ENCODE data around the gene TBC1D2B.

TBC1D2B gene

DNA sequence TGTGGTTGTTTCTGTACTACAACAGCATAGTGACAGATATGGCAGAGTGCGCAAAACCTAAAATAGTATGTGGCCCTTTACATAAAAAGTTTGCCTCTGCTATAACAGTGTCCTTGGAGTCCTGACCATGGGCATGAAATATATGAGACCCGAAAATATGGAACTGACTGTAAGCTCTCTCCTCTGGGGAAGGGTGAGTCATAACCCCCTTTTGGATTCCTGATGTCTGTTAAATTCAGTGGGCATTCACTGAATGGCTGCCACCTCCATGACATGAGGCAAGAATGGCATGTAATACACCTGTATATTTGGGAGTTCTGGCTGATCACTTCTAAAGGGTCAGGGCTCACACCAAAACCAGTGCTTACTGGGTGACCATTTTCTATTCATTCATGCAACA lies 6.1 kb downstream of the TBC1D2B start:
- DNase-seq: no peak

DNA sequence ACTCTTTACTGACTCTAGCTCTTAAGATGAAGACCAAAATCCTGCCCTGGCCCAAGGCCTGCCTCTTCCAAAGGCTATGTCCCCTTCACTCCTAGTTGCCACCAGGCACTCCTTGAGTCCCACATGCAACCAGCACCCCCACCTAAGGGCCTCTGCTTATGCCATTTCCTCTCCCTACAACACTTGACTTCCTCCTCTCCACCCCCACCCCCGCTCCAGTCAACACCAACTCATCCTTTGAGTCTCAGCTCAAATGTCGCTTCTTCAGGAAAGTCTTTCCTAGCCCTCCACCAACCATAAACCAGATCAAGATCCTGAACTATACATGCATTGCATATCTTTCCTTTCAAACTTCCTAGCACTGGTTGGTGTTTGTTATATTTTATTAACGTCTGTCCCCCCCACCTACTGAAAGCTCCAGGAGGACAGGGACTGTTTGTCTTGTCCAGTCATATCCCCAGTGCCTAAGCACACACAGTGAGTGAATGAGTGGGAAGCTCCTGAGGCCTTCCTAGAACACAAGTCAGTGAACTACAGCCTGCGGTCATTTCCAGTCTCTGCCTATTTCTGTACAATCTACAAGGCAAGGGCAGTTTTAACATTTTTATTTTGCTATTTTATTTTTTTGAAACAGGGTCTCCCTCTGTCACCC lies 7.3 kb downstream of the TBC1D2B start:
- peak; percentile 51 for DNase-seq

DNA sequence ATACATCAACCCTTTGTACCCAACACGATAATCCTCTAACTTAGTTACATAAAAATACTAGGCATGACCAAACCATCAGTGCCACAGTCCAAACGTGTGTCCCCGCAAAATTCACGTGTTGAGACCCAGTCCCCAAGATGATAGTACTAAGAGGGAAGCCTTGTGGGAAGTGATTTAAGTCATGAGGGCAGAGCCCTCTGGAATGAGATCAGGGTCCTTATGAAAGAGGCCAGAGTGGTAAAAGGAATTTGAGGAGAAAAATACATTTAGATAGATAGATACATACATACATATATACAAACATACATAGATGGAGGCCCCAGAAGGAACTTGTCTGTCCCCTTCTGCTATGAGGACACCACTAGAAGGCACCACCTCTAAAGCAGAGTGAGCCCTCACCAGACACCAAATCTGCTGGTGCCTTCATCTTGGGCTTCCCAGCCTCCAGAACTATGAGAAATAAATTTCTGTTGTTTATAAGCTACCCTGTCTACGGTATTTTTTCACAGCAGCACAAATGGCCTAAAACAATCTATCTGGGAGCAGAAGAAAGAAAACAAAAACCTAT lies 8.0 kb downstream of the TBC1D2B start:
- no peak for DNase-seq

DNA sequence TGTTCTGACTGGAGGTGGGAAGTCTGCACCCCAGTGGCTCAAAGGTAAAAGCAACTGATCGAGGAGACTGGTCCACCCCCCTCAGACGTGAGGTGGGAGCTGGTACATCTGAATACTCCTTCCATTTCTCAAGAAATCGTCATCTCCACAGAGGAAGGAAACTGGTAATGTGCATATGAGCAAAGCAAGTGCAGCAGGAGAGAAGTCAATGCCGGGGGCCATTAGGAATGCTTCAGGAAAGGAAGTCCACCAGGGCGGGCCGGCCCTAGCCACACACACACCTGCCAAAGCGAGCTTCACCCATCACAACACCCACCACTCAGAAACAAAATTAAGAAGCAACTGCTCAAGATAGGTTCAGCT lies 8.5 kb downstream of the TBC1D2B start:
- DNase-seq: no peak

DNA sequence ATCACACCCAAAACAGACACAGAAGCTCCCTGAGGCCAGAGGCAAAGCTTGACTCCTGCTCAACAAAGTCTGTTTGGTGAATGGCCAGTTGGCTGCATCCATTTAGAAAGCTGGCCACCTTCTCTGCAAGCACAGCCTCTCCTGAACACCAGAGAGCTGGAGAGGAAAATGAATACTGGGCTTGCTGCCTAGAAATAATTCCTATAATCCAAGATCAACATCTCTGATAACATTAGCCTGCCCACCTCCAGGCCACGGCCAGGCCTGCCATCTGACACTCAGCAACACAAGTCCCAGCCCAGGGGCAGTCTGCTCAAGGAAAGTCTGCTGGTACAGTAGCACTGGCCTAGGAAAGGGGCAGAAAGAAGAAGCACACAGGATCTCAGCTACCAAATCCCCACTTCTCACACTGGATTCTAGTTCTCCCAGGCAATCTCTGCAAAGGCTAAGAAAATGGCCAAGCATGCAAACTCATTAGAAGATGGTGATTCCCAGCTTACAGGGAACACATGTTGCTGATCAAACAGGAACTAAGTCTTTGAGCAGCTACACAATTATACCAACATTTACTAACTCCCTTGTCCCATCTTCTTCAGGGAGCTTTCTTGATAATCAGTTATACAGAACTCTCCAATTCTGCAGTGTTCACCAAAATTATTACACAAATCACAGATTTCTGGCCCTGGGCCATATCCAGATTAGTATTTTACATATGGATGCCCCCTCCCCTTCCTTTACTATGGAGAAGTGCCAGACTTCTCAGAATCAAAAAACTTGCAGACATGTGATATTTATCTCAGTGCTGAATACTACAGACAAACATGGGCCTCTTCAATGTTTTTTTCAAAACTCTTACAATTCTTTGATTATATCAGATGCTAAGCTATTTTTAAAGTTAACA lies 9.9 kb downstream of the TBC1D2B start:
- no peak for DNase-seq

DNA sequence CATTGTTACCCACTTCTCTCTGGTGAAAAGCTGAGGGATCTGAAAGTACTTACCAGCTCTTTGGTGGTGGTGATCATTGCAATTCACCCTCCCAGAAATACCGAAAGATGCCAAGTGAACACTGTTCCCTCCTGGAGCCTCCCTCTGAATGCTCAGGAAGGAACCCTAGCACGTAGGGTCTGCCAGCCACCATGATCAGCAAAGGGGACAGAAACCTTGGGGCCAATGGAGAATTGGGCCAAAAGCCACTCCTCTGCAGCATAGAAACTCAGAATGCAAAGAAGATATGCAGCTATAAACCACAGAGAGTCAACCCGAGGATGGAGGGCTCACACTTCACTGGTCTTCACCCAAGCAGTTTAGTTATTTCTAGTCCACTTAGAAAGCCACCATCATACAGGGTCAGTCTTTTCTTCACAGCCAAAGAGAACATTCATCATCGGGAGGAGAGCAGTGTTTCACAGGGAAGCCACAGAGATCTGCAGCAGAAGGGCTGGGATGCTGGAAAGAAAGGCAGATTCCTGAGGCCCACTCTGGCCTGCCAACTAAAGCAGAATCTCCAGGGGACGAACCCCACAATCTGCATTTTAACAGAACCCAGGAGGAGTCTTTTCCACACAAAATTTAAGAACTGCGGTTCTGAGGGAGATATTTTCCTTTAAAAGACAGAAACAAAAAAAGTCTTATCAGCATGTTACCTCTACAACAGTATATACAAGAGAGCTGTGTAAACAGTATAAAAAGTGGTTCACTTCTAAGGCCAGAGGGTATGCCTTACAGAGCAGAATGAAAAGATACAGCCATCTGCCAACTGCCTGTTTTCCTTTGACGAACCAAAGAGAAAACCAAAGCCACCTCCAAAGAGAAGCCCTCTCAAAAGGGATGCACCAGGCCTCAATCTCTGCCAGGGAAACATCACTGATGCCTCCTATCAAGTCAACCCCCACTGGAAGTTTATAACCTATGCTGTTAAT lies 11.3 kb downstream of the TBC1D2B start:
- DNase-seq: no peak

DNA sequence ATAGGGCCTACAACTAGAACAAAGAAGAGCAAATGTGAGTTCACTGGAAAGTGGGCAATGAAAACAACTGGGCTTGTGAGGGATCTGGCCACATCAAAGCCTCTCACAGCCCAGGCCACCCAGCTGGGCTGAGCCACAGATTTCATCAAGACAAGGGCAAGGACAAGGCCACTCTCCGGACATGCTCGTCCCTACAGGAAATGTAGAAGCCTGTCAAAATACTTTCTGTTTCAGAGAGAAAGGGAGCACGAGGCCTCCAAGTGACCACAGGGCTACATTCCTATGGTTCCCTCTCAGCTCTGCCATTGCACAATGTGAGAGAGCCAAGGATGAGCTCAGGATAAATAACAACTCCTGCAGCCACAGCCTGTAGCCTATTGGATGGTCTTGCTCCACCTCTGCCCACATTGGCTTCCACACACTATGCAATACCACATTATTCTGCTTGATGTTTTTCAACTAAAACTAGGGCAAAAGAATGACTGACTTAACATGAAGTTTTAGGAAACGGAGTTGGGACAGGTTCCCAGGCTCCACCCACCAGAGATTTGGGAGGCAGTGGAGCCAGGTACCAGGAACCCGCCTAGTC lies 12.1 kb downstream of the TBC1D2B start:
- no peak for DNase-seq

DNA sequence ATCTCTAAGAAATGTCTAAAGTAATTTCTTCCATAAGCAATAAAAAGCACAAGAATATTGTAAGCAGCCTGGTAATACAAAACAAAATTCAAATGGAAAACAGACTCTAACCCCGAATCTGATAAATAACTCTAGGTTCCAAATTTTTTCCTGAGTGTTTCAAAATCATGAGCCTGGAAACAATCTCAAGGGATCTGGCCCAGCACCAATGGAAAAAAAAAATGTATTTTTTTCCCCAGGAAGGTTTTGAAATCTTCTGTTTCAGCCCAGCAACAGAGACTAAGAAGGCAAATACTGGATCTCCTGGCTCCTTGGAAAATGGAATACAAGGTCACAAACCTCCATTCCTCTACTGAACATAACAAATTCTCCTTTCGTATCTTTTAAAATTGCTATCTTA lies 13.0 kb downstream of the TBC1D2B start:
- no peak for DNase-seq

DNA sequence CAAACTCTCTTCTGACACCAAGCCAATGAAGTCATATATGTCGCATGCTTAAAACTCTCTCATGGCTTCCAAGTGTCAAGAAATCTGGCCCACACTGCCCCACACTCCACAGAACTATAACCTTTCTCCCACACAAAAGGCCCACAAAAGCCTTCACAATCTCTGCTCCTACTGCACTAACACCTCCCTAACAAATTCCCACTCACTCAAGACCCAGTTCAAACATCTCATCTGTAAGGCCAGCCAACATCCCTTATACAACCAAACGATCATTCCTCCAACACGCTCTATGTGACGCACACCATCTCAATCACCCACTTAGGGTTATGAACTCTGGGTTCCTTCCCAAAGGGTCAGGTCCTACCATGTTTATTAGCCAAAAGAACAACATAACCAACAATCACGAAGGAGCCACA lies 13.5 kb downstream of the TBC1D2B start:
- no peak for DNase-seq

DNA sequence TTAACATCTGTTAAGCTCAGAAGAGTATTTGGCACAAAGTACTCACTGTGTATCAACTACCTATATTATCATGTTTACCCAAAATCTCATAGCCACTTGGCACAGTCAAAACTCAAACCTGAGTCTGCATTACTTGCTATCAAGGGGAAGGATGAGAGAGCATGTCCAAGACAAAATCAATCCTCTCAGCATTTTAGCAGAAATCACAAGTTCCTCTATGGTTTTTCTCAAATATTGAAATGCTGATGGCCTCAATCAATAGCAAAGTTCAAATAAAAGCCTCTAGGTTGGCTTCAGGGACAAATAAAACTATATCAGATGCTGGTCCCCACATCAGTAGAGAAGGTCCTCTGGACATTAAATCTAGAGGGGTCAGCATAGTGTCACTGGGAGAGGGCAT lies 14.3 kb downstream of the TBC1D2B start:
- DNase-seq: no peak

DNA sequence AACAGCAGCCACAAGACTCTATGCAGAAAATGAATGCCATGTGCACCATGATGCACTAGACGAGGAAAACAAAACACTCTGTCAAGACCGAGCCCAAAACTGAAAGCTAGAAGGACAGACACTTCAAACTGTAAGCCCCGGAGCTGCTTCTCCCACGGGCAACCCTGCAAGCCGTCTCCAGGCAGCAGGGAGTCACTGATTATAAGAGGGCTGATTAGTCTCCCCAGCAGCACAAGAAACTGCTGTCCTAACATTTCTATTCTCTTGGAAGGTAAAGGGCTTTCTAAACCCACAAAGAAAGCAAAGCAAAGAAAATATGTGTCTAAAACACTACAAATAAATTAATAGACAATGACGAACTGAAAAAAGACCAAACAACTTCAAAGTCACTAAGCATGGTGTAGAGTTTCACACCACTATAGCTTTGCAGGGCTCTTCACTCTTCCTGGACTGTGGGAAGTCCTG lies 15.5 kb downstream of the TBC1D2B start:
- peak; percentile 30 for DNase-seq

DNA sequence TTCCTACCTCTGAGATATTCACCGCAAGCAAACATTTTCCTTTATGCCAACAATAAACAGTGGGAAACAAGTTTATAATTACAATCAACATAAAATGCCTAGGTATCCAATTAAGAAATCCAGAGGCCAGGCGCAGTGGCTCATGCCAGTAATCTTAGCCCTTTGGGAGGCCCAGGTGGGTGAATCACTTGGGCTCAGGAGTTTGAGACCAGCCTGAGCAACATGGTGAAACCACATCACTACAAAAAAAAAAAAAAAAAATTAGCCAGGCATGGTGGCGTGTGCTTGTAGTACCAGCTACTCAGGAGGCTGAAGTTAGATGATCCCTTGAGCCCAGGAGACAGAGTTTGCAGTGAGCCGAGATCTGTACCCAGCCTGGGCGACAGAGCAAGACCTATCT lies 17.3 kb downstream of the TBC1D2B start:
- no peak for DNase-seq

DNA sequence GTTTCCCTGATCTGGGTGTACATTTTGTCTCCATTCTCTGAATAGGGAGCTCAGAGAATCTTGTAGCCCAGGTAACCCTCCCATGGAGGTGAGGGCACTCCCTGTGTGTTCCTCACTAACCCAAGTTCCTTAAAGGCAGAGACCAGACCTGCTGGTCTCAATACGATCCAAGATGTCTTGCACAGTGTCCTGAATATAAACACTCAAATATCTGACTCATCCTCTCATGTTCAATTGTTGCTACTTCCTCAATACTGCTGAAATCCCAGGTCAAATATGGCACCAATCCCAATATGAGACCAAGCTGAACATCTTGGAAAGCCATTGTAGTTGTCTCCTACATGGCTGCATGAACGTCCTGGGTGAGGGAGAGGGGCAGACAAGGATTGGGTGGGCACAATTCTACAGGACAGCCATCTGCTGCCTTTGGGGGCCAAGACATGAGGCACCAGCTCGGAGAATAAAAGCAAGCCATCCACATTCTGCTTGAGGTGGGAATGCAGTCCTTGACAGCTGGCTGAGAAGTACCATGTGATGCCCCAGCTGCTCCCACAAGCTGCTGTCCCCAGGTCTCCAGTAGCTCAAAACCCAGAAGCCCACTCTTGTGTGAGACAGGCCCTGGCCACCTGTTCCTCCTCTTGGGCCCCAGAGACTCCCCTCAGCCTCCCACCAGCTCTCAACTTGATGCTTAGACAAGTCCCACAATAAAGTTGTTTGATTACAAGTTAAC lies 18.2 kb downstream of the TBC1D2B start:
- DNase-seq: no peak

DNA sequence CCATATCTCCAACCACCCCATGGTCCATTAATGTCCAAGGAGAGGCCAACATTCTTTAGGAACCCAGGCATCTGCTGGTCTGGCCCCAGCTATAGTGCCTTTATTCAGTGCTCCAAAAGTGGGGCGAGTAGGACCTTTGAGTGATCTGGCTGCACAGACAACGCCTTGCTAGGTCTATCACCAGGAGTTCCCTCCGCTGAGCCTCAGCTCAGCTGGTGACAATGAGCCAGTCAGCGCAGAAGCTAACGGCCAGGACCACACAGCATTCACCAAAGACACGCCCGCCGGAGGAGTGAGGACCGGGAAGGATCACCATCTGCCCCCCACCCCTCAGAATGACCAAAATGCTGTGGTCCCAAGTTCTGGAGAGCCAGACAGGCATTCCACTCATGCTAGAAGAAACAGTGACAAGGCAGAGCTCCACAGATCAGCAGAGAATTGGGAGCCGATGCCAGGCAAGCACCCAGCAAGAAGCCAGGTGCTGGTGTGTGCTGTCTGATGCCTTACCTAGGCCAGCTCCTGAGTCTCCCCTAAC lies 19.0 kb downstream of the TBC1D2B start:
- no peak for DNase-seq

DNA sequence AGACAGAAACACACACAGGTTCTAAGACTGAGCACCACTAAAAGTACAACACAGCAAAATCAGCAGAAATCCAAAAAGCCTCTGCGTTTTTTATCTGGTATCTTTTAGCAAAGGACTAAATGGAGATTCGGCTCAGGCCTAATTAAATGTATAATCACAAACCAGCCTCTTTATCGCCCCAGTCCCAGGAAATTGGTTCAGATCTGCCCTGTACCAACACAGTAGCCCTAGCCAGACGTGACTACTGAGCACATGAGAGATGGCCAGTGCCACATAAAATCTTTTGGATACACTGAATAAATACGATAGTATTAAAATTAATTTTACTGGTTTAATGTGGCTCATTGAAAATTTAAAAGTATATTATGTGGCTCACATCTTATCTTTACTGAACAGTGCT lies 19.7 kb downstream of the TBC1D2B start:
- DNase-seq: no peak

DNA sequence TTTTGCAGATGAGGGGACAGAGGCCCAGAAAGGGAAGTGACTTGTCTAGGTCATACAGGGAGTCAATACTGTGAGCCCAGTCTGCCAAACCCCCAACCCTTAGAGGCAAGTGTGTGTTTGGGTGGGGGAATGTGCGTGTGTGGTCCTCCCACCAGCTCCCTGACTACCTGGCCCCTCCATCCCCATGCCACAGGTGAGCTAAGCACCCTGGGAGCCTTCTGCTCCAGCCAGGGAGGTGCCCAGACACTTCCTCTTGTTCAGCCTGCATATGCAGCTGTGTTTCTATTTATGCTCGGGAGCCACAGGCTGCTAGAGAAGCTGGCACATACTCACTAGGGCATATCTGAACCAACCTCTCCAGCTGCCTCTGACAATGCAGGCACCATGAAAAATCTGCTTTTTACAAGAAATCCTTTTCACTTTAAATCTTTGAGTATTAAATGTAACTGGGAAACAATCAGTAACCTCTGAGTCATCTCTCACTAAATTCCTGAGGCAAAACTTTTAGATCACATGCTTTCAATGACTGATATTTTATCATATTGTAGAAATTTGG lies 20.7 kb downstream of the TBC1D2B start:
- no peak for DNase-seq

DNA sequence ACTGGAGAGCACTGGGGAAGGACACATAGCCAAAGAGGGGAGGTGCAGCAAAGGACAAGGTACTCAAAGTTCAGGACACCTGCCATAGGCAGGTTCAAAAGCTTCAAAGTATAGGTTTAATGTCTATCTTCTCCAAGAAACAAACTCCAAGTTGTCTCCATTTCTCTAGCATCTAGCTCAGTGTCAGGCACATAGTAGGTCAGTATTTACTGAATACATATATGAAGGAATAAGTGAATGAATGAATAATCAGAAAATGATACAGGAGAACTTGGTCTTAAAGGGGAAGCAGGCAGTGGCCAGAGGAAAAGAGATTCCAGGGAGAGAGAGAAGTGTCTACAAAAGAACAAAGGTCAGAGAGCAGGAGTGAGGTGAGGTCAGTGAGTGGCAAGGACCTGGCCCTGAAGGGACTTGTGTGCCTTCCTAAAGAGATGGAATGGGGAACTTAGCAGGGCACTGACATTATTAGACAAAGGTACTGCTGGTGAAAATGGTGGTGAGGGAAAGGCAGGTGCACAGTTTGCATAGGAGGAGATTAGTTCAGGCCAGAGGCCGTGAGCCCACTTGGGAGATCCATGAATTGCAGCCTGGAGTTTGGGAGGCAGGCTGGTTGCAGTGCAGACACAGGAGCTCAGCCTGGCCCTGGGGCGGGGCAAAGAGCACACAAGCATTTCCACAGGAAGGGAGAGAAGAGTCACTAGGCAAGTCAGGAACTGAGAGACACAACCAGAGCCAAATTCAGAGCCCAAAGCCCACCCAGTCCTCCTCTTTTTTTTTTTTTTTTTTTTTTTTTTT lies 21.4 kb downstream of the TBC1D2B start:
- DNase-seq: no peak

DNA sequence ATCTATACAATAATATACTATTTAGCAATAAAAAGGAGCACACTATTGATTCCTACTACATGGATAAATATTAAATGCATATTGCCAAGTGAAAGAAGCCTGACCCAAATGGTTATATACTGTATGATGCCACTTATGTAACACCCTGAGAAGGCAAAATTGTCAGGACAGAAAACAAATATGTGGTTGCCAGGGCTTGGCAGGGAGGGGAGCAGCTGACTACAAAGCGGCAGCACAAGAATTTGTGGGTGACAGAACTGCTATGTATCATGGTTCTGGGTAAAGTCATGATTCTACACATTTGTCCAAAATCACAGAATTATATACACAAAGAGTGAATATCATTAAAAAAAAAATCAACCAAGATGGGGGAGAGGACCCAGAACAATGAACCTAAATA lies 22.5 kb downstream of the TBC1D2B start:
- no peak for DNase-seq

DNA sequence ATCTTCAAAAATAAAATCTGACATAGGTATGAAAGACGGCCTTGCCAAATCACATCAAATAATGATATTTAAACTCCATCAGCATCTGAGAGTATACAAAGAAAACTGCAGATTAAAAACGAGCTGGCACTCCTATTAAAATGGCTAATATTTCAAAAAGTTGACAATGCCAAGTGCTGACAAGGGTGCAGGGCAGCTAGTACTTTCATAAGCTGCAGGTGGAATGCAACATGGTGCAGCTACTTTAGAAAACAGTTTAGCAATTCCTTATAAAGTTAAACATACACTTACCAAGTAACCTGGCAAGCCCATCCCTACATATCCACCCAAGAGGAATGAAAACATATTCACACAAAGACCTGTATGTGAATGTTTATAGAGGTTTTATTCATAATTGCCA lies 23.0 kb downstream of the TBC1D2B start:
- DNase-seq: no peak

DNA sequence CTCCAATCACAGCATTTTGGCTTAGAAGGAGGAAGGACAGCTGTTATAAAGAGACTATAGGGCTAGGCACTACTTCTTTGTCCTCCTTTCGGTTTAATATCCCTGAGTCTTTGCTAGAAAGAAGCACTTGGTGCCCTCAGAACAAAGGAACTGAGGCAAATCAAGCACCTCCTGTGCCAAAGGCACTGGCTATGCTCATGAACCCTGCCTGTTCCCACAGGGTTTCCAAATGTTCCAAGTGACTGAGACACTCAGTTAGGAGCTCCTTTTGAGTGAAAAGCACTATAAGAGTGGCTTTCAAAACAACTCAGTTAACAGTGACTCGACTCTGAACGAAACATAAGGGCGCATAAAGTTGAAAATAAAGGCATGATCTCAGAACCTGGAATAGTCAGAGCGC lies 25.0 kb downstream of the TBC1D2B start:
- DNase-seq: no peak
